ENCODE measurements around the gene DAB2. TPM values are rescaled to one million over a fixed set of nuclear protein-coding genes. Genes with fewer than 3 reads are reported as not detected.

DAB2 gene
- total RNA-seq, 1 donor from 2014 or later, result 14.6 TPM

- Histone ChIP-seq H3K27me3 (ENCODE audit: control insufficient read depth, insufficient read depth, low read length) (no peaks in the 10 kb centered on the region), H3K36me3 (ENCODE audit: control insufficient read depth, insufficient read depth, low read length) (no peaks in the 10 kb centered on the region), H3K4me3 (ENCODE audit: low read depth, low read length) (no peak overlapping the region)
- DNase-seq (ENCODE audit: low read depth), result no peak
- peak; percentile 69 for TF ChIP-seq CTCF (IDR thresholded peaks at IDR 0.05; ENCODE audit: insufficient read depth, low read length, poor library complexity, severe bottlenecking)
Measured at GRCh38 chr5:39376293-39376714, 48.5 kb downstream of the DAB2 start.

DNA sequence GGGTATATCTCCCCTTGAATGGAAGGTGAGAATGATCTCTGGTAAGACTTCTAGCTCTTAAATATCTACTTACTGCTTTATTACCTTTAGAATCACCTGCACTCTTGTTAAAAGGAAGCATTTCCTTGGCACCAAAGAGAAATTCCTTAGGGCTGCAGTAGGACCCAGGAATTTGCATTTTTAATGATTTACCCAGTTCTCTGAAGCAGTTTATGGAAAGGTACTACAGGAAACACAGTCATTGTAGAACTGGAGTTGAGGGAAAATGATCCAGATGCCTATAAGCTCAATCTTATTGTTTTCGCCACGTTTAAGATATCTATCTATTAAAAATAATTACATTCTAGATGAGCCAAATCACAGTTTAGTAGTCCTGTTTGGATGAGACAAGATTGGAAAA lies 51.0 kb downstream of the DAB2 start:
- Histone ChIP-seq H3K36me3 (ENCODE audit: control insufficient read depth, insufficient read depth, low read length) (no peaks in the 10 kb centered on the region), H3K27me3 (ENCODE audit: control insufficient read depth, insufficient read depth, low read length) (no peaks in the 10 kb centered on the region), H3K4me3 (ENCODE audit: low read depth, low read length) (no peak overlapping the region)
- DNase-seq (ENCODE audit: low read depth), result peak; percentile 42
- no peak for TF ChIP-seq CTCF (IDR thresholded peaks at IDR 0.05; ENCODE audit: insufficient read depth, low read length, poor library complexity, severe bottlenecking)

GRCh38 chr5:39371367-39371635 lies 53.5 kb downstream of the DAB2 start:
- DNase-seq (ENCODE audit: low read depth), result no peak
- no peak for TF ChIP-seq CTCF (IDR thresholded peaks at IDR 0.05; ENCODE audit: insufficient read depth, low read length, poor library complexity, severe bottlenecking)
- Histone ChIP-seq H3K4me3 (ENCODE audit: low read depth, low read length) (no peak overlapping the region), H3K27me3 (ENCODE audit: control insufficient read depth, insufficient read depth, low read length) (no peaks in the 10 kb centered on the region), H3K36me3 (ENCODE audit: control insufficient read depth, insufficient read depth, low read length) (no peaks in the 10 kb centered on the region)

- no peaks in the 10 kb centered on the region for H3K27me3 ChIP-seq (ENCODE audit: control insufficient read depth, insufficient read depth, low read length)
- no peak for TF ChIP-seq CTCF (IDR thresholded peaks at IDR 0.05; ENCODE audit: insufficient read depth, low read length, poor library complexity, severe bottlenecking)
- no peak overlapping the region for H3K4me3 ChIP-seq (ENCODE audit: low read depth, low read length)
- H3K36me3 ChIP-seq (ENCODE audit: control insufficient read depth, insufficient read depth, low read length), result no peaks in the 10 kb centered on the region
- DNase-seq (ENCODE audit: low read depth), result no peak
Measured at GRCh38 chr5:39370555-39371366, 54.0 kb downstream of the DAB2 start.

- Histone ChIP-seq H3K4me3 (ENCODE audit: low read depth, low read length) (no peak overlapping the region), H3K27me3 (ENCODE audit: control insufficient read depth, insufficient read depth, low read length) (no peaks in the 10 kb centered on the region), H3K36me3 (ENCODE audit: control insufficient read depth, insufficient read depth, low read length) (no peaks in the 10 kb centered on the region)
- no peak for TF ChIP-seq CTCF (IDR thresholded peaks at IDR 0.05; ENCODE audit: insufficient read depth, low read length, poor library complexity, severe bottlenecking)
- DNase-seq (ENCODE audit: low read depth), result no peak
Measured at GRCh38 chr5:39369123-39369815, 55.5 kb downstream of the DAB2 start.

Data from kidney epithelial cell (primary cell).